HG02981 (cell line): ENCODE measurements around the gene ACTN1.

Experiments
- ATAC-seq: cut with Tn5 transposase; IDR thresholded peaks from one replicate; pipeline ENCODE4 v1.9.1; 2021; ENCODE audit warnings: mild to moderate bottlenecking, moderate library complexity; ENCODE audit not compliant: unreplicated experiment

The ACTN1 gene

DNA sequence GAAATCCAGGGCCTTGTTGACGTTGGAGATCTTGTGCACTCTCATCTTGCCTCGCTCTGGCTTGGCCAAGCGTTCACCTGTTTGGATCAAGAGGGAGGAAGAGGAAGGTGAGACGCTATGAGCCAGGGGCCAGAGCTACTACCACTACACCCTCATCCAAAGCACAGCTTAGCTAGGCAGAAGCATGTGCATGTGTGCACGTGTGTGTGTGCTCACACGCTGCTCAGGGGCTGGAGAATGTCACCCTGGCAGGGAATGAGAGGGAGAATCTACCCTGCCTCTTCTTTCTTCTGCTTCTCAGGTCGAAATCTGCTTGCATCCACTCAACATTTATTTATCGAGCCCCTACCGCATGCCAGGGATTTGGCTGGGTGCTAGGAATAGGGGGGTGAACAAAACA lies 58.1 kb downstream of the ACTN1 start:
- no peak for ATAC-seq

DNA sequence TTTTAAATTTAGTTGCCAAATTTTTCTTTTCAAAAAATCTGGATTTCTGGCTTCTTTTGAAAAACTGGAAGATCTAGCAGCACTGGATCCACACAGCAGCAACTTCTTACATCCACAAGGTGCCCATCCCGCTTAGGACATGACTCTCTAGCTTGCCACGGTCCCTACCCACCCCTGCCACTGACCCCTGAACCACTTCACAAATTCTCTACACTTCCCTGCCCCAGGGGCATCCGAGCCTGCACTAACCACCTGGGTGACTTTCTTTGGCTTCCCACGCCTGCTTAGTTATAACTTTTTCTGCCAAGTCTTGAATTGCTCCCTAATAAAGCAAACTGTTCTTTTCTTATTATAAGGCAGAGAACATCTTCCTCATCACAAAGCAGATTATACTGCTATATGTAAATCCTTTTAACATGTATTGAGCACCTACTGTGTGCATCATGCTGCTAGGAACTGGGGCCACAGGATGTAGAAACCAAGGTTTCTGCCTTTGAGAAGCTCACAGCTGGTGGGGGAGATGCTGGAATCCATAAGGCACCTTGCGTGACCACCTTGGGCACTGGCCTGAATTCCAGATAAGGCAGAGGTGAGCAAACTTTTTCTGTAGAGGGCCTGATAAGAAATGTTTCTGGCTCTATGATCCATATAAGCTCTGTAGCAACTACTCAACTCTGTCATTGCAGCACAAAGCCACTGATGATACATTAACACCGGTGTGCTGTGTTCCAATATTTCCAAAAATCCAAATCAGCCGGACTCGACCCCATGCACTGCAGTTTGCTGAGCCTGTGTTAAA lies 59.8 kb downstream of the ACTN1 start:
- ATAC-seq, result no peak

DNA sequence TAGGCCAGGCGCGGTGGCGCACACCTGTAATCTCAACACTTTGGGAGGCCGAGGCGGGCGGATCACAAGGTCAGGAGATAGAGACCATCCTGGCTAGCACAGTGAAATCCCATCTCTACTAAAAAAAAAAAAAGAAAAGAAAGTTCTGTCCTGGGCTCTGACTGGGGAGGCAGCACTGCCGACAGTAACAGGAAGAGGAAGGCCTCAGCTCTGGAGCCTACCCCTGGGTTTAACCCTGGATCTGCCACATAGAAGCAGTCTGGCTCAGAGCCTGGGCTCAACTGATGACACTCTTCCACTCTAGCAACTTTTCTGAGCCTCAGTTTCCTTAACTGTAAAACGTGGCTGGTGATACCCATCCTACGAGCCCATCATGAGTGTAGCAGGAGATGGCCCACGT lies 60.5 kb downstream of the ACTN1 start:
- no peak for ATAC-seq

DNA sequence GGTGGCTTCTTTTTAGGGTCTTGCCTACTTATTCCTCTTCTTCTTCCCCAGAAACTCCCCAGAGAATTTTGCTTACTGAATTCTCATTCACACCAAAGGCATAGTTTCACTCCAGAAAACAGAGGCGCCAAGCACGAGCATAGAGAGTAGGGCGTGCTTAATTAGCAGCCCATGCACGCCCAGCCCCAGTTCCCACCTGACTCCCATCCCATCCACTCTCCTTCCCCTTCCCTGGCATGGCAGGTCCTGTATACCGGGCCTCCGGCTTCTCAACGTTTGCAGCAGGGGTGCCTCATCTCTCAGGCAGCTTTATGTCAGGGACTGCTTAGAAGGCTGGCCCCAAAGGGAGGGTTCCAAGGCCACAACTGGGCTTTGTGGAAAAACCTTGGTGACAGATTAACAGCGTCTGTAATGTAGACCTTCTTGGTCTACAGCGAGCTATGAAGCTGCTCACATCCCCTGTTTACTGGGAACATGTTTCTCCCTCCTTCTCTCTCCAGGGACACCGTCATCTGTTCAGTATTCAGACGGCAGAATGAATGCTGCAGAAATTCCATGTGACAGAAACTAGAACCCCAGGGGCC lies 62.7 kb downstream of the ACTN1 start:
- ATAC-seq, result no peak

DNA sequence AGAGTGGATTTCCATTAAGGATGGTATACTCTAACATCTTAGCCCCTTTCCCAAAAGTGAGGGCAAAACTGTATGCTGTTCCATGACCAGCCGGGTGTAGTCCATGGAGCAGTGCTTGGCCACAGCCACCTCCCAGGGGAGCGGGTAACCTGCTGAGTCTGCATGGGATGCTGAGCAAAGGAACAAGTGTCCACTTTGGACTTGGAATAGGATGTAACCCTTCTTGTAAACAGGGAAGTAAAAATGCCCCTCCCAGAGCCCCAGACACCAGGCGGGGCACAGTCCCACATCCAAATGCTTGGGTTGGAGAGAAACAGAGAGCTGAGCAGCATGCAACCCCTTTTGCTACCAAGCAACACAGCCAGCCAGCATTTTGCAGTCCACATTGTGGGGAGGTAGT lies 65.6 kb downstream of the ACTN1 start:
- ATAC-seq, result no peak

DNA sequence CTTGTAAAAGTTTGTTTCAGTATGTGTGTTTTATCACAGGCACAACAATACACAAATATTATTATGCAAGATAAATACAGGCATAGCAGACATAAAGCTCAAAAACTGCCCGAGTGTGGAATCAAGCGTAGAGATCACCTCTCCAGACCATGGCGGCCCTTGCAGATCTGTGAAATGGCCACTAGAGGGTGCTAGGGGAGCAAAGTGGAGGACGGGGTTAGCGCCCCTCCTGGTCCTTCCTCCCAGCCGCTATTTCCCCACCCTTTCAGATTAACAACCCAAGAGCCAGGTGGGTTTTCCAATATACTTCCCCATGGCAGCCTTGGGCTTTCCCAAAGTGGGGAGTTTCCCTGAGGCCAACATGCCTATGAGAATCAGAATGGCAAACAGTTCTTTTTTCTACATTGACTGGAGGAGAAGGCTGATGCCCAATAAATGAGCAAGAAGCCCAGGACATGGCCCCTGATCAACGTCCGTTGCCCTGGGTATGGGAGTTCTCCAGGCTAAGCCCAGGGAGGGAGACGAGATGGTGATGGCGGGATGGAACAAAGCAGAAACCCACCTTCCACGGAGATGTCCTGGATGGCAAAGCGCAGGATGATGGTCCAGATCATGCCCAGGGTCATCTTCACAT lies 67.4 kb downstream of the ACTN1 start:
- peak; percentile 77 for ATAC-seq

DNA sequence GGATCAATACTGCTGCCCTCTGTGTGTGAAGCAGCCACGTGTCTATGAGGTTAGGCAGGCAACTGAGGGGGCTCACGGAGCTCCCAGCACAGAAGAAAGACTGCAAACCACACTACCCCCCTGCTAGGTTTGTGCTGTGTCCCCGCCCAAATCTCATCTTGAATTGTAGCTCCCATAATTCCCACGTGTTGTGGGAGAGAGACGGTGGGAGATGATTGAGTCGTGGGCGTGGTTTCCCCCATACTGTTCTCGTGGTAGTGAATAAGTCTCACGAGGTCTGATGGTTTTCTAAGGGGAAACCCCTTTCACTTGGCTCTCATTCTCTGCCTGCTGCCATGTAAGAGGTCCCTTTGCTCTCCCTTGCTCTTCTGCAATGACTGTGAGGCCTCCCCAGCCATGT lies 68.6 kb downstream of the ACTN1 start:
- ATAC-seq, result no peak

DNA sequence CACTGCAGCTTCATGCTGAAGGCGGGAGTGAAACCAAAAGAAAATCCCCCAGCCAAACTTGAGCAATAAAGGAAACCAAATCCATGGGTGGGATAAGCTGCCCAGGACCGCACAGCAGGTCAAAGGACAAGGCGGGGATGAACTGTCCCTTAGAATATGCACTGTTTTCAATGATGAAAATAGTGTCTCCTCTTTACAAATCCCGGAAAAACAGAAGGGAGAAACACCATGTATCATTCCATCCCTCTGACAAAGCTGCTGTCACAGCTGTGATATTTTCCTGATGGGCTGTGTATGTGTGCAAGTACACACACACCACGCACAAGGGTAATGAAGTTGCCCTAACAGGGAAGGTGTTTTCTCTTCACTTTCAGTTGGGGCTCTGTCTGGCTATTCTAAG lies 70.3 kb downstream of the ACTN1 start:
- ATAC-seq, result no peak

DNA sequence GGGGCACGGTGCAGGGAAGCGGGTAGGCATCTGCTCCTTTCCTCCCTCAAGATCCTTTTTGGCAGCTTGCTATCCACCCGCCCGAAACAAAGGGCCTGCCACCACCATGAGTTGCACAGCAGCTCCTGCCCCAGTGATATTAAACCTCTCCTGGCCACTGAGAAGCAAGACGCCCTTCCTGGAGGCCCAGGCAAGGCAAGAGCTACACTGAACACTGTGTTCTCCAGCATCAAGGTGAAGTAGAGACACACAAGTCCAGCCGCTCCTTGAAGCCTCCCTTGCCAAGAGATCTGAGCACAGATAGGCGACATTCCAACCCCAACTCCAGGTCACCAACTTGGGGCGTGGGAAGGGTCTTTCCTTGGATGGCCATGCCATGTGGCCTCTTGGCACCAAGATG lies 70.9 kb downstream of the ACTN1 start:
- no peak for ATAC-seq

DNA sequence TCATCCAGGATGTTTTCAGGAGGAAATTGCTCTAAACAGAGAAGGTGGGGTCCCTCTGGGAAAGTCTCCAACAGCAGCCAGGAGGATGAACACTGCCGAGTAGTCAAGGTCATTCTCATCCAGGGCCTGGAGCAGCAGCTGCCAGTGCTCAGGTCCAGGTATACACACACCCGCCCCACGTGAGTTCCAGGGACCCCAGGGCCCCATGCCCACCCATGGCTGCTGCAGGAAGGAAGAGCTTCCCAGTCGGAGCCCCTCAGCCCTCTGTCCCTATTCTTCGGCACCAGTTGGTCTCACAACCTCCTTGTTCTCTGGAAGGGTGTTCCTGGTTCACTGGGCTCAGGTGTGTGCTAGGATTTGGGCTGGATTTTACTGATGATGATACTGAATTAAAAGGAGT lies 72.7 kb downstream of the ACTN1 start:
- no peak for ATAC-seq

DNA sequence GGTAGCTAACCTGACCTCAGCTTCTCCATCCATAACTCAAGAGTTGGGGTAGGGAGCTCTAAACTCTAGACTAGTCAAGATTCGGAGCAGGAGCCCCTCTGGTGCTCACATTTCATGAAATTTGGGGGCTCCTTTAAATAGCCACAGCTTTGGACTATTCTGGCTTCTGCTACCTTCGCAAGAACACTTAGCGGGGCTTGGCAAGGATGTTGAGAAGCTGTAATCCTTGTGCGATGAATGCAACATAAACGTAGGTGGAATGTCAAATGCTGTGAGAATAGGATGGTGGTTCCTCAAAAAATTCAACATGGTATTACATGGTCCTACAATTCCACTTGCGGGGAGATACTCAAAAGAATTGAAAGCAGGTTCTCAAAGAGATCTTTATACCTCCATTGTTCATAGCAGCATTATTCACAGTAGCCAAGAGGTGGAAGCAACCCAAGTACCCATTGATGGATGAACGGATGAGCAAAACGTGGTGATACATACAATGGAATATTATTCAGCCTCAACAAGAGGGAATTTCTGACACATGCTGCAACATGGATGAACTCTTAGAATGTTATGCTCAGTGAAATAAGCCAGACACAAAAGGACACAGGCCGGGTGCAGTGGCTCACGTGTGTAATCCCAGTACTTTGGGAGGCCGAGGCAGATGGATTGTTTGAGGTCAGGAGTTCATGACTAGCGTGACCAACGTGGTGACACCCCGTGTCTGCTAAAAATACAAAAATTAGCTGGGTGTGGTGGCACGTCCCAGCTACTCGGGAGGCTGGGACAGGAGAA lies 73.8 kb downstream of the ACTN1 start:
- ATAC-seq, result no peak

DNA sequence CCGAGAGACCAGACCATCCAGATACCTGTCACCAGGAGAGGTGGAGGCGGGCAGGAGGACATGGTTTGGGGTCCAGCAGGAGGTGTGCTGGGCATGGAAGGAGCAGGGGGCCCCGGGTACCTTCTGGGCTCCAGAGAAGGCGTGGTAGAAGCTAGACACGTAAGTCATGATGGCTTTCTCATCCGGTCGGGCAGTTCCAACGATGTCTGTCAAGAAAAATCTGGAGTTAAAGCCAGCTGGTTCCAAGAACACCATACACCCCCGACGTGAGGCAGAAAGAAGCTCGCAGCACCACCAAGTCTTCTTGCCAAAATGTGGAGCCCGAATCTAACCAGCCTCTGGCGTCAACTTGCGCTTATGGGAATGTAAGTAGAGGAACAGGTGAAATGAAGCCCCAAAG lies 76.7 kb downstream of the ACTN1 start:
- no peak for ATAC-seq

DNA sequence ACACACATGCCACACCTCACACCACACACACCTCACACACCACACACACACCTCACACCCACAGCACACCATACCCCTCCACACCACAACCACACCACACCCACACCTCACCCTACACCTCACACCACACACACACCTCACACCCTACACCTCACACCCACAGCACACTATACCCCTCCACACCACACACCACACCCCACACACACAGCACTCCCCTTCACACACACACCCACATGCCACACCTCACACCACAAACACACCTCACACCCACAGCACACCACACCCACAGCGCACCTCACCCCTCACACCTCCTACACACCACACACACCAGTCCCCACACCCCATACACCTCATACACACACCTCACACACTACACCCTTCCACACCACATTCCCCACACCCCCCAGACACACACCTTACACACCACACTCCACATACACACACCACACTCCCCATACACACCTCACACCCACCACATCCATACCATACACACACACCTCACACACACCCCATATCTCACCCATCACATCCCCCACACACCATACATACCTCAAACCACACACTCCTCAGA lies 80.0 kb downstream of the ACTN1 start:
- no peak for ATAC-seq

DNA sequence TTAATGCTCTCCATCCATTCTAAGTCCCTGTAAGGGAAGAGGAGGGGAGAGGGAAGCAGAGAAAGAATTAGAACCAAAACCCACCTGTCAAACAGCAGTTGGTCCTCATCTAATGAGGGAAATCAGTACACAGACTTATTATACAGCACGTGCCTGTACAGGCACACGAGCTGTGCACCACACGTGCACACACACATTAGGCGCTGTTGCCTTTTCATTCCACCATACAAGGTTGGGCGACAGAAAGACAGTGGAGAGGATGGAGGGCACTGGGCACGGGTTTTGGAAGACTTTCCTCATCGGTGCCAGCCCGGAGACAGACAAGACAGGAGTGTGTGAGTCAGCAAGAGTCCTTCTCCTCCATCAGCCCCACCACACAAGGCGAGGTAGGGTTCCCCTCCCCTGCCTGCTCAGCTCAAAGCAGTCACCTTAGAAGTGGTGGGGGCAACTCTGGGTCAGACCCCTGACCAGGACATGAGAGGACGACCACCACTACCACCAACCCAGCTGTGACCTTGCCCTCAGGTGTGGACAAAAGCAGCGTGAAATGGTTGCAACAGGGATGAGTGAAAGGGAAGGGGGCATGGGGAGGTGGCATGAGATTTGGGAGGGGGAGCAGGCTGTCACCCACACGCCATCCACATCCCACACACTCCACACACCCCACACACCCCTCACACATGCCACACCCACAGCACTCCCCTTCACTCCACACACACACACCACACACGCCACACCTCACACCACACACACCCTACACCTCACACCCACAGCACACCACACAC lies 80.7 kb downstream of the ACTN1 start:
- no peak for ATAC-seq

DNA sequence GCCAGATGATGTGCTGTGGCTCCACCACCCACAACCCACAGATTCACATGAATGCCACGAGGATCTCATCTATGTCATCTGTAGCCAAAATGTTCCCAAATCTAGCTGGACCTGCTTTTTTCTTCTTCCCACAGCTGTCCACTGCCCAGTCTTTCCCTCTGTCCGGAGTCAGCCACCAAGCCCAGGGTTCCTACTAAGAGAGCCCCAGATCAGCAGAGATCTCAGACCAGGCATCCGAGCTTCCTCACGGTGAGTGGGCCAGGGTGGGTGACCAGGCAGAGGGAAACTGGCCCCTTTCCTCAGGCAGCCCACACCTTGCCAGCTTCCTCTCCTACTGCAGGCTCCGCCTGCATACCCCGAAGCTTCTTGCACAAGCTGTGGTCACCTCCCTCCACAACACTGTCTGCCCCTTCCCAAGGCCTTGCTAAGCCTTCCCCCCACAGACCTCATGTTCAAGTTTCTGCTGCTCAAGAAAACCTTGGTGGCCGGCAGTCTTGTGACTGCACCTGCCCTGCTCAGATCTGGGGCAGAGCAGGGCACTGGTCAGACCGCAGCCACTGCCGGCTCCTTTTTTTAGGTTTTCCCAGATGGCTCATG lies 81.4 kb downstream of the ACTN1 start:
- ATAC-seq, result no peak

DNA sequence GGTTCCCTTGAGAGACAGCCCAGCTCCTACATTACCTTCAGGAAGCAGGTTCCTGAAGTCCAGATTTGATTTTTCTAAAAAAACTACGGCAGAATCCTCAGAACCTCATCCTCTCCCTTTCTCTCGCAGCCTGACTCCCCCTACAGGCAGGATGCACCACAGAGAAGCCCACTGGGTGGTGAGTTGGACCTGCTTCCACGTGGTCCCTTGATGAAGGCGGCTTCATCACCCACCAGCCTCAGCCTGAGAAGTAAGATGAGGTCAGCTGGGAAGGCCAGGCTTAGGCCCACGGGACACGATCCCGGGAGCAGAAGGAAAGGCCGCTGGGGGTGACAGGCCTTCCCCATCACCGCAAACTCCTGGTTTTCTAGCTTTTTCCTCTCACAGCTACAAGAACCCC lies 83.0 kb downstream of the ACTN1 start:
- no peak for ATAC-seq

DNA sequence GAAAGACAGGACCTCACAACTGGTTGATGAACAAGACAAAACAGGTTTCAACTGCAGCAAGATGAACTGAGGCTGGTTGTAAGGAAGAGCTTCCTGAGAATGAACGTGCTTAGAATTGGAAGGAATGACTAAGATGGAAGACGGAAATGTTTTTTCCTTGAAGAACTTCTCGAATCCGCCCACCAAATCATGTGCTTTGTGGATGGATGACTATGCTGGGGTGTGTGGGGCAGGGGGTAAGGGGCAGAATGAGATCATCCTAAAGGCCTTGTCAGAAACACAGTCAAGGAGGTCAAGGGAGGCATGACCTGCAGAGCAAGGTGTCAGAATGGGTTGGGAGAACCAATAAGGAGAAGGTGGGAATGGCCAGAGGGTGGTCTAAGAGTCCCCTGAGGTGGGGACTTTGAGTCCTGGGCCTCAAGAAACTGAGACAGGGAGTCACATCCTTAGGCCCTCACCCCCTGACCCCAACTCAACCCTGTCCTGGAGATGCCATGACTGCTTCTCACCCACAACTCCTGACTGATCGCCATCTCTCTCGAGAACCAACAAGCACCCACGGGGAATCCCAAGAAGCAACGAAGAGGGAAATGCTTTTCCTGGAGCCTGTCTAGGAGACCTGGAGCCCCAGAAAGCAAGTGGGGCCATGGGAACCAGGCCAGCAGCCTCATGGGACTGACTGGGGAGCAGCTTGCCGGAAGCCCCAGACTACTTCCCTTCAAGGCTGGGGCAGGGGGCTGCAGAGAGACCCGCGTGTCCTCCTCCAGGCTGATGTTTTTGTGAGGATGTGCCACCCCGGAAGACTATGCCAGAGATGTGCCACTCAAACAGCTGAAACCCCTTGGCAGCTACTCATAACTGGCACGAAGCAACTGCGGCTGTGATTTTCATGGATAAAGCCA lies 84.0 kb downstream of the ACTN1 start:
- ATAC-seq, result no peak

DNA sequence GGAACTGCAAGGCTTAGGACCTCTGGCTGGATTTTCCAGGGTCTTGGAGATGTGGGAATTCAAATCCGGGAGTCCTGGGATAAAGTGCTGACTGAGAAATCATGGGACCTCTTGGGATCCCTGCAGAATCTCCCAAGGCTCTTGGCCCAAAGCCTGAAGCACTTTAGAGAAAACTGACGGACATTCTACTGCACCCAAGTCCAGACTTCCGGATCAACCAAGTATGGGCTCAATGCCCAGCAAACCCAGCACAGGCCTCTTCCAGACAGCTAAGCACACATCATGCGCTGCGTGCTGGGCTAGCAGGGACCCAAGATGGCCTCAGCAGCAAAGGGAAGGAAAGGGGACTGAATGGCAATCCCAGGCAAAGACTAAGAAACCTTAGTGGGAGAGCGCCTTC lies 85.0 kb downstream of the ACTN1 start:
- ATAC-seq, result no peak

DNA sequence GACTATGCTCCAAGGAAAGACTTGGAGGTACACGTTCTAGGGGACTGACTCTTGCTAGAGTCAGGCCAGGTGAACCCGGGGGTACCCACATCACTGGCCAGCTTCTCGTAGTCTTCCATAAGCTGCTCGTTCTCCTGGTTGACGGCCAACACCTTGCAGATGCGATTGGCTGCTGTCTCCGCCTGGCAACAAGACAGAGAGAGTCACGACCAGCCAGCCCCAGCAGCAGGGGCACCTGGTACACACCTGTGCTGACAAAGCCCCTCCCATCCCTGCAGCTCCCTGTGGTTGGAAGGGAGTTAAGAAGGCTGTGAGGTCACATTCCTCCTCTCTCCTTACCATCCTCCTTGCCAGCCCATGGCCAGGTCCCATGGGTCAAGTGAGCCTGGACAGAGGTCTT lies 85.5 kb downstream of the ACTN1 start:
- no peak for ATAC-seq
